Hepatocyte (in vitro differentiated cells): Measurements from ENCODE around the gene GRM4. TPM values are rescaled to one million over a fixed set of nuclear protein-coding genes. Genes with fewer than 3 reads are reported as not detected.

Experiments used
- DNase-seq: peaks from one replicate; pipeline ENCODE4 v3.0.0-alpha.2; 2016; ENCODE audit warnings: low spot score
- H2AFZ ChIP-seq: fragments of 200-600 bp; sonication (generic); 2 replicates; pipeline ENCODE4 v1.6.0; 2016; ENCODE audit warnings: antibody characterized with exemption, mild to moderate bottlenecking
- H3K27ac ChIP-seq: fragments of 200-600 bp; sonication (generic); 2 replicates; pipeline ENCODE4 v1.5.1; 2016; ENCODE audit warnings: mild to moderate bottlenecking
- H3K27me3 ChIP-seq: fragments of 200-600 bp; sonication (generic); 2 replicates; pipeline ENCODE4 v1.6.1; 2016
- H3K36me3 ChIP-seq: fragments of 200-600 bp; sonication (generic); replicated peaks from 2 replicates; pipeline ENCODE4 v1.5.1; 2016; ENCODE audit warnings: low read depth; ENCODE audit not compliant: insufficient read depth
- H3K4me1 ChIP-seq: fragments of 200-600 bp; sonication (generic); 2 replicates; pipeline ENCODE4 v1.5.1; 2016; ENCODE audit warnings: mild to moderate bottlenecking, moderate library complexity; ENCODE audit not compliant: insufficient read depth
- H3K4me2 ChIP-seq: fragments of 200-600 bp; sonication (generic); 2 replicates; pipeline ENCODE4 v1.6.0; 2016
- H3K4me3 ChIP-seq: fragments of 200-600 bp; sonication (generic); 2 replicates; pipeline ENCODE4 v1.5.1; 2016; ENCODE audit warnings: mild to moderate bottlenecking
- H3K79me2 ChIP-seq: fragments of 200-600 bp; sonication (generic); 2 replicates; pipeline ENCODE4 v1.6.0; 2017; ENCODE audit warnings: mild to moderate bottlenecking
- H3K9me2 ChIP-seq: fragments of 200-600 bp; sonication (generic); replicated peaks from 2 replicates; pipeline ENCODE4 v1.6.0; 2017; ENCODE audit warnings: mild to moderate bottlenecking; ENCODE audit not compliant: insufficient read depth
- H3K9me3 ChIP-seq: fragments of 200-600 bp; sonication (generic); 2 replicates; pipeline ENCODE4 v1.5.1; 2016; ENCODE audit warnings: low read depth, mild to moderate bottlenecking
- H4K20me1 ChIP-seq: fragments of 200-600 bp; sonication (generic); 2 replicates; pipeline ENCODE4 v1.6.0; 2016; ENCODE audit warnings: mild to moderate bottlenecking; ENCODE audit not compliant: insufficient read depth, poor library complexity, severe bottlenecking
- CTCF ChIP-seq: fragments of 200-600 bp; sonication (generic); IDR thresholded peaks from 2 replicates; pipeline ENCODE4 v1.5.1; 2016; ENCODE audit warnings: antibody characterized with exemption, mild to moderate bottlenecking; ENCODE audit not compliant: poor library complexity
- EZH2 ChIP-seq: fragments of 200-600 bp; sonication (generic); IDR thresholded peaks from 2 replicates; pipeline ENCODE4 v1.6.1; 2016; ENCODE audit warnings: antibody characterized with exemption, mild to moderate bottlenecking, borderline replicate concordance
- EZH2phosphoT487 ChIP-seq: fragments of 200-600 bp; sonication (generic); IDR thresholded peaks from one replicate; pipeline ENCODE4 v1.6.1; 2018; ENCODE audit warnings: antibody characterized with exemption, mild to moderate bottlenecking, low read depth, moderate library complexity; ENCODE audit not compliant: unreplicated experiment, severe bottlenecking
- WGBS: methylation state at CpG from one replicate; pipeline ENCODE4 v1.1.6; 2016; ENCODE audit warnings: low lambda C conversion rate; ENCODE audit errors: missing lambda C conversion rate; 5-methylcytosine and 5-hydroxymethylcytosine counted together
- polyA plus RNA-seq: library from polyadenylated mRNA; unstranded; fragments of >200 nt; fragmentation: Nextera tagmentation; extraction: Ambion mirVana; gene quantifications from 2 replicates; pipeline ENCODE4 v1.2.1, GENCODE V29; 2016
- total RNA-seq: library from RNA; depleted of rRNA; stranded (reverse); fragments of >200 nt; gene quantifications from 2 replicates; pipeline ENCODE4 v1.2.3, GENCODE V29; 2014

GRM4 gene
- total and polyA plus RNA-seq, 2 experiments from 2014 or later, result 0.03 TPM; not detected in 1

- H3K4me1 ChIP-seq, result no peaks in the 10 kb centered on the region
- WGBS, result 96% methylated on average over 40 of the region's 40 CpGs
These were observed 110.1 kb downstream of the GRM4 start for GRCh38 chr6:34035704-34036356.

GRCh38 chr6:34035161-34035560 lies 110.7 kb downstream of the GRM4 start:
- Histone ChIP-seq H3K9me2 (no peaks in the 10 kb centered on the region), H3K36me3 (no peaks in the 10 kb centered on the region), H3K4me3 (no peak overlapping the region), H2AFZ (no peak overlapping the region), H3K4me1 (no peaks in the 10 kb centered on the region), H3K27me3 (peaks cover 5% of the 10 kb centered on the region), H3K79me2 (no peaks in the 10 kb centered on the region), H3K4me2 (no peak overlapping the region), H4K20me1 (no peaks in the 10 kb centered on the region), H3K27ac (no peak overlapping the region), H3K9me3 (no peaks in the 10 kb centered on the region)
- TF ChIP-seq EZH2phosphoT487, result no peak
- TF ChIP-seq CTCF, result no peak
- no peak for TF ChIP-seq EZH2
- no peak for DNase-seq
- 100% methylated on average over 1 of the region's 1 CpG for WGBS

More at GRCh38 chr6:34035704-34036356, 110.1 kb downstream of the GRM4 start:
- H3K9me2 ChIP-seq, result no peaks in the 10 kb centered on the region
- H2AFZ ChIP-seq, result no peak overlapping the region
- TF ChIP-seq CTCF, result no peak
- TF ChIP-seq EZH2phosphoT487, result no peak
- no peak for TF ChIP-seq EZH2
- DNase-seq, result no peak
- H3K9me3 ChIP-seq, result no peaks in the 10 kb centered on the region
- H3K4me2 ChIP-seq, result no peak overlapping the region
- H3K27me3 ChIP-seq, result peaks cover 5% of the 10 kb centered on the region
- H3K36me3 ChIP-seq, result no peaks in the 10 kb centered on the region
- H4K20me1 ChIP-seq, result no peaks in the 10 kb centered on the region
- no peak overlapping the region for H3K27ac ChIP-seq
- no peaks in the 10 kb centered on the region for H3K79me2 ChIP-seq
- no peak overlapping the region for H3K4me3 ChIP-seq

- Histone ChIP-seq H4K20me1 (no peaks in the 10 kb centered on the region), H3K9me3 (no peaks in the 10 kb centered on the region), H3K27ac (no peak overlapping the region), H2AFZ (no peak overlapping the region), H3K79me2 (no peaks in the 10 kb centered on the region), H3K4me3 (no peak overlapping the region), H3K27me3 (peaks cover 5% of the 10 kb centered on the region), H3K4me1 (no peaks in the 10 kb centered on the region), H3K36me3 (no peaks in the 10 kb centered on the region), H3K9me2 (no peaks in the 10 kb centered on the region), H3K4me2 (no peak overlapping the region)
- no peak for TF ChIP-seq EZH2
- no peak for TF ChIP-seq CTCF
- TF ChIP-seq EZH2phosphoT487, result no peak
- WGBS, result 84% methylated on average over 5 of the region's 5 CpGs
- DNase-seq, result no peak
These were observed 113.0 kb downstream of the GRM4 start for GRCh38 chr6:34032856-34033255.
